Natural killer cell (primary cell): ENCODE measurements around the gene MZT1. TPM values are rescaled to one million over a fixed set of nuclear protein-coding genes. Genes with fewer than 3 reads are reported as not detected.
"Not testable (repeated sequence)": the region's sequence is repeated elsewhere in the genome, so short reads cannot be mapped to it uniquely, and the experiment has no call there.

ENCODE experiments used
- ATAC-seq, 3 donors: fragments of 150-1000 bp in 2 of 3; fragments of 200-7000 bp in 1 of 3; cut with Tn5 transposase; 1 replicate in 1 of 3; 2 replicates in 2 of 3; pipeline ENCODE4 v1.10.0; 2021; ENCODE audit warnings: mild to moderate bottlenecking in 2 of 3, moderate library complexity in 2 of 3
- DNase-seq, 2 donors: peaks; one replicate each; pipeline versions ENCODE4 v3.0.0 to v3.0.0-alpha.2; 2013 to 2021; ENCODE audit warnings: mixed read lengths in 1 of 2
- H3K27ac ChIP-seq: one replicate; pipeline ENCODE4 v1.5.1; 2013; ENCODE audit warnings: mild to moderate bottlenecking, low read length
- H3K27me3 ChIP-seq: one replicate; pipeline ENCODE4 v1.6.1; 2013; ENCODE audit warnings: low read length; ENCODE audit not compliant: control insufficient read depth, insufficient read depth
- H3K36me3 ChIP-seq: one replicate; pipeline ENCODE4 v1.6.1; 2013; ENCODE audit warnings: low read length; ENCODE audit not compliant: control insufficient read depth, insufficient read depth
- H3K4me1 ChIP-seq: one replicate; pipeline ENCODE4 v1.6.1; 2013; ENCODE audit warnings: low read length; ENCODE audit not compliant: control insufficient read depth, insufficient read depth
- H3K4me3 ChIP-seq: one replicate; pipeline ENCODE4 v1.5.1; 2013; ENCODE audit warnings: low read length
- H3K9me3 ChIP-seq: one replicate; pipeline ENCODE4 v1.6.1; 2013; ENCODE audit warnings: low read length; ENCODE audit not compliant: control insufficient read depth, insufficient read depth
- H3K27ac Mint-ChIP-seq, 2 donors: one replicate each; pipeline ENCODE4 v1.8.0; 2022; ENCODE audit warnings: mild to moderate bottlenecking in 2 of 2, mixed read lengths in 2 of 2, moderate library complexity in 1 of 2
- H3K27me3 Mint-ChIP-seq, 2 donors: one replicate each; pipeline ENCODE4 v1.8.0; 2022; ENCODE audit warnings: low read depth in 2 of 2, mixed read lengths in 2 of 2
- H3K36me3 Mint-ChIP-seq: one replicate; pipeline ENCODE4 v1.8.0; 2022; ENCODE audit warnings: mixed read lengths
- H3K4me1 Mint-ChIP-seq, 2 donors: one replicate each; pipeline ENCODE4 v1.8.0; 2022; ENCODE audit warnings: mixed read lengths in 2 of 2
- H3K4me3 Mint-ChIP-seq: one replicate; pipeline ENCODE4 v1.8.0; 2022; ENCODE audit warnings: mild to moderate bottlenecking, moderate library complexity, mixed read lengths
- H3K9me3 Mint-ChIP-seq, 2 donors: one replicate each; pipeline ENCODE4 v1.8.0; 2022; ENCODE audit warnings: mixed read lengths in 2 of 2
- WGBS: methylation state at CpG from one replicate; pipeline ENCODE4 v1.1.7; 2013; ENCODE audit warnings: missing lambda C conversion rate; ENCODE audit not compliant: insufficient coverage; 5-methylcytosine and 5-hydroxymethylcytosine counted together
- intact Hi-C: fragments of 100-400 bp; cut with micrococcal nuclease; formaldehyde crosslinking; loops from one replicate; pipeline ENCODE4 v1.14.2; 2022
- total RNA-seq, 4 donors: library from RNA; stranded (reverse); fragments of 120-200 nt in 1 of 4; gene quantifications; one replicate each; pipeline versions ENCODE4 v1.2.3 to v1.2.4, GENCODE V29; 2013 to 2022
- TF ChIP-seq, protein P1 (sequence below): fragments of 200-600 bp; IDR thresholded peaks from one replicate; pipeline ENCODE4 v1.8.0; 2022; ENCODE audit warnings: antibody characterized with exemption

The MZT1 gene
- total RNA-seq, 3 donors from 2014 or later (not counting 1 experiment from before 2014, with no cell fraction given): 5.7 to 7.4 (median 5.8) TPM

- peak; percentile 11 to 31 (median 22) for ATAC-seq
- WGBS: under 1% methylated on average over 49 of the region's 49 CpGs
- Mint-ChIP-seq H3K36me3 (no peaks in the 10 kb centered on the region), H3K4me3 (peak overlapping the region; percentile 96), H3K27ac (peak overlapping the region; percentile 86 to 89), H3K4me1 (peaks cover 48 to 51% of the 10 kb centered on the region in 2 donors), H3K27me3 (no peaks in the 10 kb centered on the region), H3K9me3 (no peaks in the 10 kb centered on the region)
- Histone ChIP-seq H3K27me3 (no peaks in the 10 kb centered on the region), H3K4me3 (peak overlapping the region; percentile 94), H3K4me1 (peaks cover 14% of the 10 kb centered on the region), H3K36me3 (peaks cover 3% of the 10 kb centered on the region), H3K9me3 (no peaks in the 10 kb centered on the region), H3K27ac (peak overlapping the region; percentile 73)
- TF ChIP-seq, protein P1, sequence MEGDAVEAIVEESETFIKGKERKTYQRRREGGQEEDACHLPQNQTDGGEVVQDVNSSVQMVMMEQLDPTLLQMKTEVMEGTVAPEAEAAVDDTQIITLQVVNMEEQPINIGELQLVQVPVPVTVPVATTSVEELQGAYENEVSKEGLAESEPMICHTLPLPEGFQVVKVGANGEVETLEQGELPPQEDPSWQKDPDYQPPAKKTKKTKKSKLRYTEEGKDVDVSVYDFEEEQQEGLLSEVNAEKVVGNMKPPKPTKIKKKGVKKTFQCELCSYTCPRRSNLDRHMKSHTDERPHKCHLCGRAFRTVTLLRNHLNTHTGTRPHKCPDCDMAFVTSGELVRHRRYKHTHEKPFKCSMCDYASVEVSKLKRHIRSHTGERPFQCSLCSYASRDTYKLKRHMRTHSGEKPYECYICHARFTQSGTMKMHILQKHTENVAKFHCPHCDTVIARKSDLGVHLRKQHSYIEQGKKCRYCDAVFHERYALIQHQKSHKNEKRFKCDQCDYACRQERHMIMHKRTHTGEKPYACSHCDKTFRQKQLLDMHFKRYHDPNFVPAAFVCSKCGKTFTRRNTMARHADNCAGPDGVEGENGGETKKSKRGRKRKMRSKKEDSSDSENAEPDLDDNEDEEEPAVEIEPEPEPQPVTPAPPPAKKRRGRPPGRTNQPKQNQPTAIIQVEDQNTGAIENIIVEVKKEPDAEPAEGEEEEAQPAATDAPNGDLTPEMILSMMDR: no peak
- intact Hi-C loops: loop anchor here (1.0 to 2.0 kb wide), 2 partner anchors 54 to 1436 kb away; partner anchors contain the start of gene DIS3
- DNase-seq: peak in 1 of 2 donors; percentile 59
Observed at GRCh38 chr13:72726726-72727416, 558 bp downstream of the MZT1 start.

- Mint-ChIP-seq H3K27ac (peak overlapping the region; percentile 86 to 89), H3K4me1 (peaks cover 55 to 58% of the 10 kb centered on the region in 2 donors), H3K4me3 (peak overlapping the region; percentile 96)
- not testable (repeated sequence) for H3K27ac ChIP-seq, H3K27me3 ChIP-seq, DNase-seq, H3K36me3 ChIP-seq, H3K9me3 Mint-ChIP-seq, ATAC-seq, H3K27me3 Mint-ChIP-seq, H3K36me3 Mint-ChIP-seq, H3K4me3 ChIP-seq, H3K9me3 ChIP-seq
- WGBS: 92% methylated on average over 11 of the region's 15 CpGs
- intact Hi-C loops: loop anchor here (2.0 kb wide), 1 partner anchor 1435 kb away; no protein-coding TSS in a partner anchor
- H3K4me1 ChIP-seq: peaks cover 14% of the 10 kb centered on the region
Observed at GRCh38 chr13:72726185-72726584, 1.2 kb downstream of the MZT1 start.

DNA sequence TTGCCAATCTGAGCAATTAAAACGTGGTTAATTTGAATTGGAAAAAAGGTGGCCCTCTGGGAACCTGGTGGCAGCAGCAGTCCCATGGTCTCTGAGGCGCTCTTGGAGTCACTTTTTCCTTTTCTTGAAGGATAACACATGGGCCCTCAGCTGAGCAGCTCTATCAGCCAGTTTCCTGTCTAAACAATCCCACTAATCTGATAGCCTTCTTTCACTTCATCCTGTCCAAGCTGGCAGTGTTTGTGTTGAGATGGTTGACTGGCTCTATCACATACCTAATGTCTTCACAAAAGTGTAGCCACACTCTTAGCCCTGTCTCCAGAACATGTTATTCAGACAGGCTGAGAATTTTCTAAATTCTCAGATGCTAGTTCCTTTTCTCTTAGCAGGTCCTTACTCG, 10.7 kb downstream of the MZT1 start:
- peaks cover 28 to 37% of the 10 kb centered on the region in 2 donors for H3K4me1 Mint-ChIP-seq
- 61% methylated on average over 3 of the region's 3 CpGs for WGBS
- TF ChIP-seq, protein P1: no peak
- H3K9me3 Mint-ChIP-seq: no peaks in the 10 kb centered on the region
- Histone ChIP-seq H3K27ac (no peak overlapping the region), H3K9me3 (peaks cover 8% of the 10 kb centered on the region), H3K4me3 (no peak overlapping the region), H3K36me3 (peaks cover 38% of the 10 kb centered on the region), H3K27me3 (no peaks in the 10 kb centered on the region), H3K4me1 (no peaks in the 10 kb centered on the region)
- intact Hi-C loops: no loop called here
- DNase-seq (no peak), ATAC-seq (no peak)
- H3K27ac Mint-ChIP-seq: peak overlapping the region in 1 of 2 donors; percentile 18
- peaks cover 20% of the 10 kb centered on the region for H3K36me3 Mint-ChIP-seq
- H3K4me3 Mint-ChIP-seq: no peak overlapping the region
- no peaks in the 10 kb centered on the region for H3K27me3 Mint-ChIP-seq

DNA sequence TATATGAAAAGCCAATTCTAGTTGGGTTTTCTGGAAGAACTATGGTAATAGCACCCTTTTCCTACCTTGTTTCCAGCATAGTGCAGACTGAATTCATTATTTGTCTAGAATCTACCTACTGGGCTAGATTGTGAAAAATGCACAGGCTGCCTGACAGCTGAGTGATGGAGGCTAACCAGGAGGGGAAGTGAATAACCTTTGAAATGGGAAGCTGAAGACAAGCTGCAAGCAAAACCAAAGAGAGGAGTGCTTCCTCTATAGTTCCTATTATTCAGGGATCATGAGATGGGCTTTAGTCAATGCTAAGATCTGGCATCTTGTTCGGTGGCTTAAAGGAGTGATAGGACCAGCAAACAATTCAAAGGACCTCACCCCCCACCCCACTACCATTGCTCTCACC, 26.9 kb downstream of the MZT1 start:
- Mint-ChIP-seq H3K27ac (no peak overlapping the region), H3K9me3 (peaks cover 0 to 1% of the 10 kb centered on the region in 2 donors), H3K27me3 (peaks cover 0 to 10% of the 10 kb centered on the region in 2 donors), H3K36me3 (peaks cover 1% of the 10 kb centered on the region), H3K4me1 (no peaks in the 10 kb centered on the region), H3K4me3 (no peak overlapping the region)
- TF ChIP-seq, protein P1: no peak
- Histone ChIP-seq H3K27me3 (no peaks in the 10 kb centered on the region), H3K27ac (no peak overlapping the region), H3K4me3 (no peak overlapping the region), H3K36me3 (no peaks in the 10 kb centered on the region), H3K9me3 (peaks cover 3% of the 10 kb centered on the region), H3K4me1 (no peaks in the 10 kb centered on the region)
- intact Hi-C loops: no loop called here
- ATAC-seq (no peak), DNase-seq (no peak)
- WGBS: 0% methylated on average over 1 of the region's 1 CpG
